Natural killer cell (primary cell): ENCODE results near the gene FDXR. TPM values are rescaled to one million over a fixed set of nuclear protein-coding genes. Genes with fewer than 3 reads are reported as not detected.

Source experiments
- ATAC-seq, 3 donors: fragments of 150-1000 bp in 2 of 3; fragments of 200-7000 bp in 1 of 3; cut with Tn5 transposase; 1 replicate in 1 of 3; 2 replicates in 2 of 3; pipeline ENCODE4 v1.10.0; 2021; ENCODE audit warnings: mild to moderate bottlenecking in 2 of 3, moderate library complexity in 2 of 3
- DNase-seq, 2 donors: peaks; one replicate each; pipeline versions ENCODE4 v3.0.0 to v3.0.0-alpha.2; 2013 to 2021; ENCODE audit warnings: mixed read lengths in 1 of 2
- H3K27ac ChIP-seq: one replicate; pipeline ENCODE4 v1.5.1; 2013; ENCODE audit warnings: mild to moderate bottlenecking, low read length
- H3K27me3 ChIP-seq: one replicate; pipeline ENCODE4 v1.6.1; 2013; ENCODE audit warnings: low read length; ENCODE audit not compliant: control insufficient read depth, insufficient read depth
- H3K36me3 ChIP-seq: one replicate; pipeline ENCODE4 v1.6.1; 2013; ENCODE audit warnings: low read length; ENCODE audit not compliant: control insufficient read depth, insufficient read depth
- H3K4me1 ChIP-seq: one replicate; pipeline ENCODE4 v1.6.1; 2013; ENCODE audit warnings: low read length; ENCODE audit not compliant: control insufficient read depth, insufficient read depth
- H3K4me3 ChIP-seq: one replicate; pipeline ENCODE4 v1.5.1; 2013; ENCODE audit warnings: low read length
- H3K9me3 ChIP-seq: one replicate; pipeline ENCODE4 v1.6.1; 2013; ENCODE audit warnings: low read length; ENCODE audit not compliant: control insufficient read depth, insufficient read depth
- H3K27ac Mint-ChIP-seq, 2 donors: one replicate each; pipeline ENCODE4 v1.8.0; 2022; ENCODE audit warnings: mild to moderate bottlenecking in 2 of 2, mixed read lengths in 2 of 2, moderate library complexity in 1 of 2
- H3K27me3 Mint-ChIP-seq, 2 donors: one replicate each; pipeline ENCODE4 v1.8.0; 2022; ENCODE audit warnings: low read depth in 2 of 2, mixed read lengths in 2 of 2
- H3K36me3 Mint-ChIP-seq: one replicate; pipeline ENCODE4 v1.8.0; 2022; ENCODE audit warnings: mixed read lengths
- H3K4me1 Mint-ChIP-seq, 2 donors: one replicate each; pipeline ENCODE4 v1.8.0; 2022; ENCODE audit warnings: mixed read lengths in 2 of 2
- H3K4me3 Mint-ChIP-seq: one replicate; pipeline ENCODE4 v1.8.0; 2022; ENCODE audit warnings: mild to moderate bottlenecking, moderate library complexity, mixed read lengths
- H3K9me3 Mint-ChIP-seq, 2 donors: one replicate each; pipeline ENCODE4 v1.8.0; 2022; ENCODE audit warnings: mixed read lengths in 2 of 2
- WGBS: methylation state at CpG from one replicate; pipeline ENCODE4 v1.1.7; 2013; ENCODE audit warnings: missing lambda C conversion rate; ENCODE audit not compliant: insufficient coverage; 5-methylcytosine and 5-hydroxymethylcytosine counted together
- intact Hi-C: fragments of 100-400 bp; cut with micrococcal nuclease; formaldehyde crosslinking; loops from one replicate; pipeline ENCODE4 v1.14.2; 2022
- total RNA-seq, 4 donors: library from RNA; stranded (reverse); fragments of 120-200 nt in 1 of 4; gene quantifications; one replicate each; pipeline versions ENCODE4 v1.2.3 to v1.2.4, GENCODE V29; 2013 to 2022
- TF ChIP-seq, protein P1 (sequence below): fragments of 200-600 bp; IDR thresholded peaks from one replicate; pipeline ENCODE4 v1.8.0; 2022; ENCODE audit warnings: antibody characterized with exemption

Gene FDXR
- total RNA-seq, 3 donors from 2014 or later (not counting 1 experiment from before 2014, with no cell fraction given) = 4.5 to 9.1 (median 7.8) TPM

DNA sequence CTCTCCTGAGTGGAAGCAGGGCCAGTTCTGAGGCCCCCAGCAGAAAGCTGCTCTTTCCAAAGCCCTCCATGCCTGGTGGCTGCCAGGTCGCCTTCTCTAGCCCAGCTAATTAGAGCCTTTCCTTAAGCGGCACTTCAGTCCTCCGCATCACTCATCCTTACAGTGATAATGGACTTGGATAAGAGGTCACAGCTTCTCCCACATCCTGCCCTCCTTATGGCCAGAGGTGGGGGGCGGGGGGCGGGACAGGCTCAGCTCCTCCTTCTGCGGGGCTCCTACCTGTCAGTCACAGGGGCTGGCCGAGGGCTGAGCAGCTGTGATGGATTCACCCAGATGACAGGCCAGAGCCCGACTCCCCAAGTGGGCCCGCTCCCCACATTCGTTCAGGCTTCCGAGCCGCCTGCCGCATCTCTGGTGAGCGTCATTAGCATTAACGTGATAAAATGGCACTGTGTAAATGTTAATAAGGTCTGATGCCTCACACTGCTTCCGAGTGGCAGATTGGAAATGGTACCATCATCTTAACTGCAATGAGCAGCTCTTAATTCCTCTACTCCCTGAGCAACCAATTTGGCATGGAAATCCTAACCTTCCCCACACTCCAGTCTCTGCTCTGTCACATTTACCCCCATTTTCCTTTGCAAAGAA is 54.4 kb downstream of the FDXR start:
- intact Hi-C loops = no loop called here
- no peak for ATAC-seq
- TF ChIP-seq, protein P1, sequence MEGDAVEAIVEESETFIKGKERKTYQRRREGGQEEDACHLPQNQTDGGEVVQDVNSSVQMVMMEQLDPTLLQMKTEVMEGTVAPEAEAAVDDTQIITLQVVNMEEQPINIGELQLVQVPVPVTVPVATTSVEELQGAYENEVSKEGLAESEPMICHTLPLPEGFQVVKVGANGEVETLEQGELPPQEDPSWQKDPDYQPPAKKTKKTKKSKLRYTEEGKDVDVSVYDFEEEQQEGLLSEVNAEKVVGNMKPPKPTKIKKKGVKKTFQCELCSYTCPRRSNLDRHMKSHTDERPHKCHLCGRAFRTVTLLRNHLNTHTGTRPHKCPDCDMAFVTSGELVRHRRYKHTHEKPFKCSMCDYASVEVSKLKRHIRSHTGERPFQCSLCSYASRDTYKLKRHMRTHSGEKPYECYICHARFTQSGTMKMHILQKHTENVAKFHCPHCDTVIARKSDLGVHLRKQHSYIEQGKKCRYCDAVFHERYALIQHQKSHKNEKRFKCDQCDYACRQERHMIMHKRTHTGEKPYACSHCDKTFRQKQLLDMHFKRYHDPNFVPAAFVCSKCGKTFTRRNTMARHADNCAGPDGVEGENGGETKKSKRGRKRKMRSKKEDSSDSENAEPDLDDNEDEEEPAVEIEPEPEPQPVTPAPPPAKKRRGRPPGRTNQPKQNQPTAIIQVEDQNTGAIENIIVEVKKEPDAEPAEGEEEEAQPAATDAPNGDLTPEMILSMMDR = no peak
- no peak overlapping the region for H3K4me3 Mint-ChIP-seq
- H3K4me3 ChIP-seq = no peak overlapping the region
- H3K4me1 Mint-ChIP-seq = peaks cover 6% of the 10 kb centered on the region in 2 donors
- peaks cover 32% of the 10 kb centered on the region for H3K36me3 ChIP-seq
- no peaks in the 10 kb centered on the region for H3K9me3 Mint-ChIP-seq
- no peaks in the 10 kb centered on the region for H3K27me3 ChIP-seq
- H3K36me3 Mint-ChIP-seq = no peaks in the 10 kb centered on the region
- no peaks in the 10 kb centered on the region for H3K27me3 Mint-ChIP-seq
- DNase-seq = no peak
- H3K9me3 ChIP-seq = no peaks in the 10 kb centered on the region
- H3K4me1 ChIP-seq = peaks cover 6% of the 10 kb centered on the region
- no peak overlapping the region for H3K27ac ChIP-seq
- 96% methylated on average over 16 of the region's 16 CpGs for WGBS
- no peak overlapping the region for H3K27ac Mint-ChIP-seq

- Histone ChIP-seq H3K36me3 (peaks cover 37% of the 10 kb centered on the region), H3K4me3 (no peak overlapping the region), H3K27ac (no peak overlapping the region), H3K4me1 (peaks cover 10% of the 10 kb centered on the region), H3K9me3 (no peaks in the 10 kb centered on the region), H3K27me3 (no peaks in the 10 kb centered on the region)
- H3K9me3 Mint-ChIP-seq = no peaks in the 10 kb centered on the region
- WGBS = 94% methylated on average over 17 of the region's 18 CpGs
- TF ChIP-seq, protein P1 = no peak
- no peaks in the 10 kb centered on the region for H3K36me3 Mint-ChIP-seq
- H3K27me3 Mint-ChIP-seq = no peaks in the 10 kb centered on the region
- no peak for DNase-seq
- no peak for ATAC-seq
- no peak overlapping the region for H3K4me3 Mint-ChIP-seq
- peaks cover 6 to 10% of the 10 kb centered on the region in 2 donors for H3K4me1 Mint-ChIP-seq
- H3K27ac Mint-ChIP-seq = no peak overlapping the region
- intact Hi-C loops = no loop called here
Observed at GRCh38 chr17:74816905-74817620, 55.7 kb downstream of the FDXR start.

DNA sequence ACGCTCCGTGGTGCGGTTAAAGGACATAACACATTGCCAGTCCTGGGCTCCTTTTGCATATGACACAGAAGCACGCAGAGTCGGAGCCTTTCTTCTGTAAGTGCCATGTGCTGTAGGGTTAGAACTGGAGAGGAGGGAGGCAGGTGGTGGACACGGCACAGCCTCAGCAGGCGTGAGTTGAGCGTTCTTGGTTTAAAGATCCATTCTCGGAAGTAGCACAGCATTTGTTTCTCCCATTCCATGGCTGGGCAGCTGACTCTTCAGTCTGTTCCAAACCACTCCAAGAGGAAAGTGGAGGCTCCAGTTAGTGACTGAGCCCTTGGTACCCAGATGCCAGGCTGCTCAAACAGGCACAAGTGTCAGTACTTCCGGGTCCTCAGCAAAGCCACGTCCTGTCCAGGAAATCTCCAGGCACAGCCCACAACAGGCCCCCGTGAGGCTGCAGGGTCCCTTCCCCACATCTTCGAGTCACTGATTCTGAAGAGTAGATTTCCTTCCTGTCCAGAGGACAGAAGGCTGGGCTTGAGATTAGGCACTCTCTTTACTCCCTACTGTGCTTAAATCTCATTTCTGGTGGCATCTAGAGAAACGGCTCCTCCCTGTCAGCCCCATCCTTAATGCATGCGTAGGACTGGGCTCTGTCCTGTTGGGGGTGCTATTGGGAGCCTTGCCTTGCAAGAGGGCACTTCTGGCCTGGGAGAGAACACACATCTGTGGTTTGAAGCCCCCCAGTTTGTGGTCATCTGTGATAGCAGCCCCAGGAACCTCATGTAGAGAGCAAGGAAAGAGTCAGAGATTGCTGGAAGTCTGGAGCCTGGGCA is 57.0 kb downstream of the FDXR start:
- Histone ChIP-seq H3K36me3 (peaks cover 35% of the 10 kb centered on the region), H3K27me3 (no peaks in the 10 kb centered on the region), H3K27ac (no peak overlapping the region), H3K9me3 (no peaks in the 10 kb centered on the region), H3K4me3 (no peak overlapping the region), H3K4me1 (peaks cover 14% of the 10 kb centered on the region)
- no peak for DNase-seq
- Mint-ChIP-seq H3K4me3 (no peak overlapping the region), H3K9me3 (no peaks in the 10 kb centered on the region), H3K36me3 (no peaks in the 10 kb centered on the region), H3K27me3 (no peaks in the 10 kb centered on the region), H3K27ac (no peak overlapping the region), H3K4me1 (peaks cover 6 to 10% of the 10 kb centered on the region in 2 donors)
- TF ChIP-seq, protein P1 = no peak
- ATAC-seq = no peak
- intact Hi-C loops = no loop called here
- 76% methylated on average over 15 of the region's 15 CpGs for WGBS
